Fibroblast of skin of back (primary cell): ENCODE results near the gene POLR2J.

Experiments
- DNase-seq: peaks from one replicate; pipeline ENCODE4 v3.0.0-alpha.2; 2013

POLR2J gene

DNA sequence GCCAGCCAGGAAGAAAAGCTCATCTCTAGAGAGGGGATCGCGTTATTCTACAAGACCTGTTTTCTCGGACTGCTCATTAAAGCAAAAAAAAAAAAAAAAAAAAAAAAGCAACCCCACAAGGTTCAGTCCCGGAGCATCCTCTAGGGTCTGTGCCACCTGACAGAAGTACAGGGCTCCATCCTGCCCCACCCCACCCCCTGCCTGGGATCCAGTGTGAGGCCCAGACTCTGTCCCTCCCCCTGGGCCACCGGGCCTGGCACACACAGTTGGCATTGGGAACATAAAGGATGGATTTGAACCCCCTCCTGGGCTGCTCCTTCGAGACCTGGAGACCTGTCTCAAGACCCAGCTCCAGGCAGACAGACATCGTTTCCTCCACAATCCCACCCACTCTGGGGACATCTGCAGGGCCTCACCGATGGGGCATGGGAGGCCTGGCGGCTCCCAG, 44.7 kb downstream of the POLR2J start:
- DNase-seq: no peak

DNA sequence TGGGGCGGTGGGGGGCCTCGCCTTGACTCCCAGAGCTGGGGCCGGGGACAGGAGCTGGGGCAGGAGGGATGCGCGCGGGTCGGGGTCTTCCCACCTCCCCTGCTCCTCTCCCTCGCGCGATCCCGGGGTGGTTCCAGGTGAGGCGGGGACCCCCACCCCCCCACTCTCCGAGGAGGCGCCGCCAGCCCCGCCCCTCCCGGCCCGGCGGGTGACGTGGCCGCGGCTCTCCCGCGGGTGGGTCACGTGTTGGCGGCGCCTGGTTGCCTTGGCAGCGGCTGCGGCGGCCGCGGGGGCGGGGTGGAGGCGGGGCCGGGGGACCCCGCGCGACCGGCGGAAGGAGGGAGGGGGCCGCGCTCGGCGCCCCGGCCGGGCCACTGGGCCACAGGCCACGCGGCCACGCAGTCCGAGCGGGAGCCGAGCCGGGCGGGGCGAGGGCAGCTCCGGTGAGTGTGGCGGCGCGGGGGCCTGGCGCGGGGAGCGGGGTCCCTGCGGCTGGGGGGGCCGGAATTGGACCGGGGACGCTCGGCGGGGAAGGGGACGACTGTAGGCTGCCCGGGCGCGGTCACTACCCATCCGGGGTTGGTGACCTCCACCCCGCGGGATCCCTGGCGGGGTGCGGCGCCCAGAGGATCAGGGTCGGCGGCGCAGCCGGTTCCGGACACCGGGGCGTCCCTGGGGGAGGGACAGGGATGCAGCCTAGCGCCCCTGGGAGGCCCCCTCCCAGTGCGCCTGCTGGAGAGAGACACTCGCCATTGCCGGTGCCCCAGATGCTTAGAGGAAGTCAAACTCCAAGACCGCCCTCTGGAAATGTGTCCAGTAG, 45.3 kb downstream of the POLR2J start, which contains the start of gene ORAI2:
TSS of gene ORAI2 (plus strand) at position 357 of the 820 bp plus-strand sequence. CDS start 5,382 bp downstream, outside the sequence.
- peak; percentile 71 for DNase-seq

DNA sequence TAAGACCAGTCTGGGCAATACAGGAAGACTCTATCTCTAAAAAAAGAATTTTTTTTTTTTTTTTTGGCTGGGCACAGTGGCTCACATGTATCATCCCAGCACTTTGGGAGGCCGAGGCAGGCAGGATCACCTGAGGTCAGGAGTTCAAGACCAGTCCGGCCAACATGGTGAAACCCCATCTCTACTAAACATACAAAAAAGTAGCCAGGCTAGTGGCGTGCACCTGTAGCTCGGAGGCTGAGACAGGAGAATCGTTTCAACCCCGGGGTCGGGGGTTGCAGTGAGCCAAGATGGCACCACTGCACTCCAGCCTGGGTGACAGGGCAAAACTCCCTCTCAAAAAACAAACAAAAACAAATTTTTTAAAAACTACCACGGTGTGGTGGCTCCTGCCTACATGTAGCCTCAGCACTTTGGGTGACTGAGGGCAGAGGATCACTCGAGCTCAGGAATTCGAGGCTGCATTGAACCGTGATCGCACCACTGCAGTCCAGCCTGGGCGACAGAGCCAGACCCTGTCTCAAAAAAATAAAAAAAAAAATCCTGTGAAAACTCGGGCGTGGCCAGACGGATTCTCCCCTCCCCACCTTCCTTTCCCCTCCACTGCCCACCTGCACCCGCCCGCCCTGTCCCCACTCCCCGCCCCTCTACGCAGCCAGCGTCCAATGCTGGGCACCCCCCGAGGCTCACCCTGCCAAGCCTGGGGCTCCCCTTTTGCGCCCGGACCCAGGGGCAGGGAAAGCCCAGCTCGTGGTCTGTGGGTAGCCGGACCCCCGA, 46.1 kb downstream of the POLR2J start:
- no peak for DNase-seq

GRCh38 chr7:102431617-102432298, 47.0 kb downstream of the POLR2J start:
- DNase-seq: no peak

GRCh38 chr7:102429141-102429899, 49.4 kb downstream of the POLR2J start:
- DNase-seq: no peak

GRCh38 chr7:102427019-102427405, 51.7 kb downstream of the POLR2J start:
- DNase-seq: no peak

- DNase-seq: no peak
These were observed 52.3 kb downstream of the POLR2J start for GRCh38 chr7:102426268-102427018.

- no peak for DNase-seq
These were observed 53.0 kb downstream of the POLR2J start for GRCh38 chr7:102425639-102426267.

DNA sequence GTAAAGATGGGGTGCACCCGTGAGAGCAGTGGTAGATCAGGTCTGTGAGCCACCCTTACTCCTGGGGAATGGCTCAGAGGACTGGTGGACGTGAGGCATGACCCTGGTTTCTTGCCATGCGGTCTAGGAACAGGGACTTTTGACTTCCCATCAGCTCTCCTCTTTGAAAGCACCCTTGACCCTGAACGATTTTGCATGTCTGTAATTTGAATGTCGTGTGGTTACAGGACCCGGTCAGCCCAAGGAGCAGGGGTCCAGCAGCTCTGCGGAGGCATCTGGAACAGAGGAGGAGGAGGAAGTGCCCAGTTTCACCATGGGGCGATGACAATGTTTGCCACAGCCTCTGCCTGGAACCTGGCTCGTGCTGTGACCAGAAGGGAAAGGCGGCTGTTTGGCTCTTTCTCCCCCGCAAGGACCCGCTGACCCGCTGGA, 53.9 kb downstream of the POLR2J start:
- DNase-seq: no peak

GRCh38 chr7:102424129-102424551, 54.6 kb downstream of the POLR2J start:
- no peak for DNase-seq
